Neural progenitor cell (in vitro differentiated cells): Measurements from ENCODE around the gene CARS2.

Experiments used
- CTCF ChIP-seq: fragments of 200-600 bp; sonication (generic); IDR thresholded peaks from 2 replicates; pipeline ENCODE4 v1.5.1; 2017; ENCODE audit warnings: antibody characterized with exemption, mild to moderate bottlenecking
- EZH2 ChIP-seq: fragments of 200-600 bp; sonication (generic); IDR thresholded peaks from 2 replicates; pipeline ENCODE4 v1.6.1; 2017; ENCODE audit warnings: antibody characterized with exemption, mild to moderate bottlenecking, moderate library complexity

DNA sequence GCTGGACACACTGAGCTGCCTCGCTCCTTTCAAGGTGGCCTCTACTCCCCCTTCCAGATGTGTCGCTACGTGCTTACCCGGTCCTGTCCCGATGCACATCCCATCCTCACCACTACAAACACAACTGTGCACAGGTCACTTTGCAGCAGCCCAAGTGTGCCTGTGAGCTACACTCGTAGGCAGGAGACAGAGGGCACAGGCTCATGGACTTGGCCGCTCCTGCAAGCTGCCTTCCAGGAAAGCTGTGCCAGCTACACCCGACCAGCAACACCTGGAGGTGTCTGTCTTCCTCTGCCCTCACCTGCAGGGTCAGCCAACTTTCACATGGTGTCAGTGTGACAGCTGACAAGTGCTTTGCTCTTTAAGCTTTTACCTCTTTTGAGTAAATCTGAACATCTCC is 15.4 kb downstream of the CARS2 start:
- TF ChIP-seq CTCF (no peak), EZH2 (no peak)
